Sigmoid colon (tissue), 7 donors: ENCODE results near the gene PPFIBP1. TPM values are rescaled to one million over a fixed set of nuclear protein-coding genes. Genes with fewer than 3 reads are reported as not detected.

ENCODE experiments used
- DNase-seq: peaks from one replicate; pipeline ENCODE4 v3.0.0-alpha.2; 2019
- H3K27ac ChIP-seq, 4 donors: fragments of 200-600 bp; sonication (generic); one replicate each; pipeline ENCODE4 v1.5.1; 2016 to 2019; ENCODE audit warnings: mild to moderate bottlenecking in 1 of 4
- H3K27me3 ChIP-seq, 3 donors: fragments of 200-600 bp; sonication (generic); one replicate each; pipeline ENCODE4 v1.5.1; 2019; ENCODE audit warnings: mild to moderate bottlenecking in 1 of 3
- H3K36me3 ChIP-seq, 4 donors: fragments of 200-600 bp; sonication (generic); one replicate each; pipeline ENCODE4 v1.5.1; 2016 to 2019
- H3K4me1 ChIP-seq, 4 donors: fragments of 200-600 bp; sonication (generic); one replicate each; pipeline ENCODE4 v1.5.1; 2017 to 2019
- H3K4me3 ChIP-seq, 4 donors: fragments of 200-600 bp; sonication (generic); one replicate each; pipeline ENCODE4 v1.5.1; 2017 to 2019; ENCODE audit warnings: mild to moderate bottlenecking in 2 of 4, moderate library complexity in 1 of 4
- H3K9me3 ChIP-seq, 4 donors: fragments of 200-600 bp in 3 of 4; sonication (generic) in 3 of 4; one replicate each; pipeline versions ENCODE4 v1.5.1 to v1.6.1; 2013 to 2019
- EP300 ChIP-seq, 4 donors: sonication (generic); formaldehyde crosslinking; IDR thresholded peaks; one replicate each; pipeline ENCODE4 v1.6.1; 2017; ENCODE audit warnings: antibody characterized with exemption in 4 of 4
- POLR2A ChIP-seq, 2 donors: fragments of 450-650 bp; IDR thresholded peaks; one replicate each; pipeline ENCODE4 v1.6.1; 2016; ENCODE audit warnings: antibody characterized with exemption in 2 of 2, mild to moderate bottlenecking in 2 of 2, moderate library complexity in 2 of 2
- POLR2AphosphoS5 ChIP-seq, 4 donors: sonication (generic); formaldehyde crosslinking; IDR thresholded peaks; one replicate each; pipeline ENCODE4 v1.6.1; 2017; ENCODE audit warnings: antibody characterized with exemption in 4 of 4
- WGBS, 2 donors: extraction: QIAGEN DNeasy Blood & Tissue Kit; methylation state at CpG; one replicate each; pipeline ENCODE4 v1.1.7; 2013; 5-methylcytosine and 5-hydroxymethylcytosine counted together
- intact Hi-C: fragments of 100-400 bp; cut with DNase I; formaldehyde crosslinking; loops from one replicate; pipeline ENCODE4 v1.15.1; 2023
- polyA plus RNA-seq, 3 donors: library from polyadenylated mRNA; stranded (reverse); fragments of 200-250 nt; gene quantifications; one replicate each; pipeline ENCODE4 v1.2.3, GENCODE V29; 2013
- total RNA-seq, 4 donors: library from RNA; depleted of rRNA; stranded (reverse); fragments of >200 nt; gene quantifications; one replicate each; pipeline ENCODE4 v1.1.0, GENCODE V29; 2016
- TF ChIP-seq, protein P1 (sequence below), 4 experiments: fragments of 450-650 bp in 3 of 4; fragments of 200-600 bp in 1 of 4; IDR thresholded peaks; one replicate each; pipeline ENCODE4 v1.5.1; 2016 to 2019; ENCODE audit warnings: antibody characterized with exemption in 4 of 4, mild to moderate bottlenecking in 3 of 4, moderate library complexity in 2 of 4
- donor health status: healthy with polysubstance abuse.
- donor health status: Bipolar disorder and iron deficiency.
- donor health status: healthy.

Gene PPFIBP1
- total and polyA plus RNA-seq, 7 donors = 5.5 to 101 (median 65.3) TPM

DNA sequence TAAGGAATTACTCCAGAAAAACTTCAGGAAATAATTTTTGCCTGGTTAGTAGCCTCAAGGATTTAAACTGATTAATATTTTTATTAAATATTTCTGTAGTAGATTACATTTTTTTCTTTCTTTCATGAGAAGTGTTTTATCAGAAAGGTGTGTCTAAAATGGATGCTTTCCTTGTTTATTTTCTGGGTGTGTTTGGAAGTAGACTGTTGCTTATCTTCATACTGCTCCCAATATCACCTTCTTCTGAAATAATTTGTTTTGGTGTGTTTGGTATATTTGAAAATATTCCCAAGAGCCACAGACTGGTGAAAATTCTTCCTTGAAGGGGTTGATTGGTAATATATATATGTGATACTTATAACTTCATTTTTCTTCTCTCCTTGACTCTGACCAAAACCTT is 162.1 kb downstream of the PPFIBP1 start:
- no peak overlapping the region for H3K27ac ChIP-seq
- H3K36me3 ChIP-seq = peaks cover 15 to 97% (median 24%) of the 10 kb centered on the region in 4 donors

GRCh38 chr12:27688671-27689070 is 164.7 kb downstream of the PPFIBP1 start:
- WGBS, 2 donors = 26 to 71% methylated on average over 3 of the region's 3 CpGs
- Histone ChIP-seq H3K9me3 (no peaks in the 10 kb centered on the region), H3K27me3 (no peaks in the 10 kb centered on the region), H3K4me3 (no peak overlapping the region), H3K27ac (no peak overlapping the region), H3K36me3 (peaks cover 17 to 97% (median 34%) of the 10 kb centered on the region in 4 donors), H3K4me1 (no peaks in the 10 kb centered on the region)
- no peak for DNase-seq
- TF ChIP-seq, protein P1, sequence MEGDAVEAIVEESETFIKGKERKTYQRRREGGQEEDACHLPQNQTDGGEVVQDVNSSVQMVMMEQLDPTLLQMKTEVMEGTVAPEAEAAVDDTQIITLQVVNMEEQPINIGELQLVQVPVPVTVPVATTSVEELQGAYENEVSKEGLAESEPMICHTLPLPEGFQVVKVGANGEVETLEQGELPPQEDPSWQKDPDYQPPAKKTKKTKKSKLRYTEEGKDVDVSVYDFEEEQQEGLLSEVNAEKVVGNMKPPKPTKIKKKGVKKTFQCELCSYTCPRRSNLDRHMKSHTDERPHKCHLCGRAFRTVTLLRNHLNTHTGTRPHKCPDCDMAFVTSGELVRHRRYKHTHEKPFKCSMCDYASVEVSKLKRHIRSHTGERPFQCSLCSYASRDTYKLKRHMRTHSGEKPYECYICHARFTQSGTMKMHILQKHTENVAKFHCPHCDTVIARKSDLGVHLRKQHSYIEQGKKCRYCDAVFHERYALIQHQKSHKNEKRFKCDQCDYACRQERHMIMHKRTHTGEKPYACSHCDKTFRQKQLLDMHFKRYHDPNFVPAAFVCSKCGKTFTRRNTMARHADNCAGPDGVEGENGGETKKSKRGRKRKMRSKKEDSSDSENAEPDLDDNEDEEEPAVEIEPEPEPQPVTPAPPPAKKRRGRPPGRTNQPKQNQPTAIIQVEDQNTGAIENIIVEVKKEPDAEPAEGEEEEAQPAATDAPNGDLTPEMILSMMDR (IDR thresholded peaks at IDR 0.05) = no peak
- no peak for TF ChIP-seq POLR2A (IDR thresholded peaks at IDR 0.05)
- TF ChIP-seq EP300 (IDR thresholded peaks at IDR 0.05) = no peak
- TF ChIP-seq POLR2AphosphoS5 (IDR thresholded peaks at IDR 0.05) = no peak
- intact Hi-C loops = no loop called here

More for the DNA sequence above, 162.1 kb downstream of the PPFIBP1 start:
- Histone ChIP-seq H3K4me3 (no peak overlapping the region), H3K27me3 (no peaks in the 10 kb centered on the region), H3K4me1 (no peaks in the 10 kb centered on the region), H3K9me3 (no peaks in the 10 kb centered on the region)
- no peak for DNase-seq
- TF ChIP-seq, protein P1 (IDR thresholded peaks at IDR 0.05) = no peak
- TF ChIP-seq EP300 (IDR thresholded peaks at IDR 0.05) = no peak
- TF ChIP-seq POLR2A (IDR thresholded peaks at IDR 0.05) = no peak
- TF ChIP-seq POLR2AphosphoS5 (IDR thresholded peaks at IDR 0.05) = no peak
- intact Hi-C loops = no loop called here

DNA sequence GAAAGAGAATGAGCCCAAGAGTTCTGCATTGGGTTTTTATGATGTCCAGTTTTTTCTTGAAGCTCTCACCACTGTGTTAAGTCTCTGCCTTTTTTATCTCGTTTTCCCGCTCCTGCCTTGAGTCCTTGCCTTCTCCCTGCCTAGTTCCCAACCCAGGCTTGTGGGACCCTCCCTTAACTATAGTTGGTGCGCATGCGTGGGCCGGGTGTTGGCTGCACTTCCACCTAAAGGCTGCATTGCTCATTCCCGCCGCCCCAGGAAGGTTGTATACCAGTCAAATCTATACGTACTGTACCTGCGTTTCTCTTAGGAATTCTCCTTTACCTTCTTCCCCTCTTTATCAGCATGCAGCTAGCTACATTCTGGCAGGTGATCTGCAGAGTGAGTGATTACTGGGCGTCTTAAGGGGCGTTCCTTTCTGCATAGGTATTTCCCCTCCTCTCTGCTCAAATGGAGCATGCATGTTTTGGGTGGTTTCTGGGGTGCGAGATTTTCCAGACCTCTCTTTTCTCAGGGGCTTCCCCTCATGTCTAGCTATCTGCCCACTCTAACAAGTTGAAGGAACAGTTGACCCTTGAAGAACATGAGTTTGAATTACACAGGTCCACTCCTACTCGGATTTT is 165.7 kb downstream of the PPFIBP1 start:
- no peak overlapping the region for H3K4me3 ChIP-seq
- intact Hi-C loops = no loop called here
- H3K27me3 ChIP-seq = no peaks in the 10 kb centered on the region
- DNase-seq = no peak
- H3K4me1 ChIP-seq = no peaks in the 10 kb centered on the region
- H3K27ac ChIP-seq = no peak overlapping the region
- TF ChIP-seq POLR2A (IDR thresholded peaks at IDR 0.05) = no peak
- TF ChIP-seq, protein P1 (IDR thresholded peaks at IDR 0.05) = no peak
- no peak for TF ChIP-seq POLR2AphosphoS5 (IDR thresholded peaks at IDR 0.05)
- no peak for TF ChIP-seq EP300 (IDR thresholded peaks at IDR 0.05)
- 93 to 95% methylated on average over 13 of the region's 13 CpGs for WGBS, 2 donors
- peaks cover 17 to 98% (median 38%) of the 10 kb centered on the region in 4 donors for H3K36me3 ChIP-seq
- no peaks in the 10 kb centered on the region for H3K9me3 ChIP-seq

GRCh38 chr12:27693403-27693802 is 169.4 kb downstream of the PPFIBP1 start:
- Histone ChIP-seq H3K27ac (no peak overlapping the region), H3K4me1 (peaks cover 0 to 4% (median 0%) of the 10 kb centered on the region in 4 donors), H3K4me3 (no peak overlapping the region), H3K9me3 (no peaks in the 10 kb centered on the region), H3K27me3 (no peaks in the 10 kb centered on the region), H3K36me3 (peaks cover 10 to 75% (median 32%) of the 10 kb centered on the region in 4 donors)
- DNase-seq = no peak
- intact Hi-C loops = no loop called here
- WGBS, 2 donors = 92 to 93% methylated on average over 2 of the region's 2 CpGs
- TF ChIP-seq POLR2A (IDR thresholded peaks at IDR 0.05) (no peak), POLR2AphosphoS5 (IDR thresholded peaks at IDR 0.05) (no peak), EP300 (IDR thresholded peaks at IDR 0.05) (no peak)
- TF ChIP-seq, protein P1 (IDR thresholded peaks at IDR 0.05) = no peak
